HepG2 (cell line): Measurements from ENCODE around the gene BMPR1B. TPM values are rescaled to one million over a fixed set of nuclear protein-coding genes. Genes with fewer than 3 reads are reported as not detected.

Experiments used
- ATAC-seq: fragments of 200-7000 bp; cut with Tn5 transposase; 3 replicates; pipeline ENCODE4 v1.9.1; 2020; ENCODE audit warnings: mild to moderate bottlenecking, moderate library complexity
- BruUV-seq: library from RNA; stranded (reverse); fragments of 400-500 nt; replicated peaks from 2 replicates; lab custom pipeline; 2021; lab: Mats Ljungman, UMichigan
- CTCF ChIA-PET: fragments of 300-600 bp; formaldehyde crosslinking; extraction: SDS; loops from one replicate; lab custom pipeline; 2021; ENCODE audit warnings: low total read pairs, inconsistent platforms, low intra/inter-chr PET ratio; lab: Yijun Ruan, JAX
- POLR2A ChIA-PET: fragments of 350-600 bp; sonication (Branson Sonifier 250); formaldehyde crosslinking; loops from one replicate; lab custom pipeline; 2020; ENCODE audit warnings: antibody characterized with exemption, inconsistent platforms; lab: Yijun Ruan, JAX
- DNase-seq: peaks from one replicate; pipeline ENCODE4 v3.0.0-alpha.2; 2015; ENCODE audit warnings: low spot score
- FAIRE-seq: peaks from 3 replicates; lab custom pipeline; 2011; peaks lifted over from hg19 to GRCh38; lab: Jason Lieb, UNC
- H2AFZ ChIP-seq: one replicate; pipeline ENCODE4 v1.6.1; 2011; ENCODE audit warnings: low read length, inconsistent platforms
- H3K27ac ChIP-seq: fragments of 300-600 bp; 3 replicates; pipeline ENCODE4 v1.8.0; 2011; ENCODE audit warnings: mixed run types, mild to moderate bottlenecking, mixed read lengths, low read length, inconsistent platforms; ENCODE audit not compliant: insufficient read depth; ENCODE audit errors: extremely low read length
- H3K27me3 ChIP-seq, 2 experiments: fragments of 200-600 bp in 1 of 2; 2 replicates in 1 of 2; 3 replicates in 1 of 2; pipeline versions ENCODE4 v1.6.0 to v1.8.0; 2011; ENCODE audit warnings: low read length in 2 of 2, mild to moderate bottlenecking in 2 of 2, moderate library complexity in 2 of 2, inconsistent platforms in 1 of 2; ENCODE audit not compliant: insufficient read depth in 2 of 2, control insufficient read depth in 1 of 2
- H3K36me3 ChIP-seq, 2 experiments: fragments of 200-600 bp in 1 of 2; replicated peaks in 1 of 2; 2 replicates in 1 of 2; 3 replicates in 1 of 2; pipeline versions ENCODE4 v1.5.1 to v1.8.0; 2011; ENCODE audit warnings: low read length in 2 of 2, inconsistent platforms in 1 of 2; ENCODE audit not compliant: insufficient read depth in 2 of 2, control insufficient read depth in 1 of 2
- H3K4me1 ChIP-seq: 2 replicates; pipeline ENCODE4 v1.5.1; 2012; ENCODE audit warnings: low read length, inconsistent platforms; ENCODE audit not compliant: insufficient read depth
- H3K4me2 ChIP-seq: 2 replicates; pipeline ENCODE4 v1.6.0; 2011; ENCODE audit warnings: low read depth, low read length, inconsistent platforms
- H3K4me3 ChIP-seq, 3 experiments: fragments of 200-600 bp in 1 of 3; sonication (generic), shearing (Covaris generic) in 1 of 3; replicated peaks in 1 of 3; 2 replicates each; pipeline ENCODE4 v1.5.1; 2011 to 2016; ENCODE audit warnings: low read length in 3 of 3, inconsistent platforms in 2 of 3, low read depth in 2 of 3, mild to moderate bottlenecking in 2 of 3, control low read depth in 1 of 3, mixed read lengths in 1 of 3; ENCODE audit not compliant: insufficient read depth in 1 of 3
- H3K79me2 ChIP-seq: one replicate; pipeline ENCODE4 v1.6.1; 2011; ENCODE audit warnings: low read length, inconsistent platforms; ENCODE audit not compliant: insufficient read depth
- H3K9ac ChIP-seq: 2 replicates; pipeline ENCODE4 v1.6.0; 2011; ENCODE audit warnings: mild to moderate bottlenecking, low read depth, low read length, inconsistent platforms; ENCODE audit not compliant: insufficient read depth
- H3K9me3 ChIP-seq: 2 replicates; pipeline ENCODE4 v1.5.1; 2012; ENCODE audit warnings: mild to moderate bottlenecking, low read length
- H4K20me1 ChIP-seq: 2 replicates; pipeline ENCODE4 v1.6.0; 2011; ENCODE audit warnings: inconsistent platforms, mild to moderate bottlenecking, low read length, moderate library complexity; ENCODE audit not compliant: insufficient read depth
- FOXP1 ChIP-seq, 2 experiments: fragments of 450-650 bp in 1 of 2; IDR thresholded peaks; 2 replicates each; pipeline ENCODE4 v1.6.1; 2017 to 2018; ENCODE audit warnings: antibody characterized with exemption in 1 of 2
- JUNB ChIP-seq: sonication (generic); formaldehyde crosslinking; IDR thresholded peaks from 2 replicates; pipeline ENCODE4 v1.8.0; 2022; ENCODE audit warnings: missing genetic modification reagents, mild to moderate bottlenecking, borderline replicate concordance
- PAWR ChIP-seq: sonication (generic); formaldehyde crosslinking; IDR thresholded peaks from 2 replicates; pipeline ENCODE4 v1.4.0; 2020; ENCODE audit warnings: missing genetic modification reagents, mild to moderate bottlenecking, borderline replicate concordance
- RAD21 ChIP-seq: fragments of 450-650 bp; formaldehyde crosslinking; IDR thresholded peaks from 2 replicates; pipeline ENCODE4 v1.5.0; 2020; ENCODE audit warnings: mild to moderate bottlenecking
- ZBTB7A ChIP-seq: sonication (generic); formaldehyde crosslinking; IDR thresholded peaks from 2 replicates; pipeline ENCODE4 v1.8.0; 2022; ENCODE audit warnings: mild to moderate bottlenecking, missing genetic modification reagents
- ZNF12 ChIP-seq: sonication (generic); formaldehyde crosslinking; IDR thresholded peaks from 2 replicates; pipeline ENCODE4 v1.5.0; 2020; ENCODE audit warnings: missing genetic modification reagents
- ZNF17 ChIP-seq: sonication (generic); formaldehyde crosslinking; IDR thresholded peaks from 2 replicates; pipeline ENCODE4 v1.5.0; 2020; ENCODE audit warnings: mild to moderate bottlenecking, missing genetic modification reagents
- ZNF749 ChIP-seq: sonication (generic); formaldehyde crosslinking; IDR thresholded peaks from 2 replicates; pipeline ENCODE4 v1.8.0; 2022; ENCODE audit warnings: mild to moderate bottlenecking, missing genetic modification reagents, moderate library complexity, borderline replicate concordance
- ZNF788 ChIP-seq: sonication (generic); formaldehyde crosslinking; IDR thresholded peaks from 2 replicates; pipeline ENCODE4 v1.5.0; 2020; ENCODE audit warnings: mild to moderate bottlenecking, missing genetic modification reagents, borderline replicate concordance
- ZNF792 ChIP-seq: IDR thresholded peaks from 2 replicates; pipeline ENCODE4 v1.6.1; 2016
- WGBS: methylation state at CpG from one replicate; pipeline ENCODE4 v1.1.6; 2017; ENCODE audit warnings: low lambda C conversion rate; 5-methylcytosine and 5-hydroxymethylcytosine counted together
- in situ Hi-C: cut with HindIII; loops from 2 replicates; pipeline ENCODE4 v1.10.0; 2017; ENCODE audit warnings: low pct_unique_long_range_greater_than_20kb; ENCODE audit not compliant: extremely low pct_ligation_motif_present
- intact Hi-C: fragments of 100-400 bp; cut with micrococcal nuclease; formaldehyde crosslinking; loops from one replicate; pipeline ENCODE4 v1.10.0; 2022; ENCODE audit not compliant: unreplicated experiment
- polyA plus RNA-seq, 8 experiments: library from polyadenylated mRNA; depleted of rRNA in 3 of 8; stranded (reverse) in 7 of 8; unstranded in 1 of 8; fragments of >200 nt; fragmentation: Illumina TruSeq in 4 of 8; extraction: Trizol in 4 of 8; gene quantifications; 2 replicates each; pipeline versions ENCODE4 v1.2.1 to v1.2.3, GENCODE V29; 2011 to 2016; ENCODE audit warnings: low read depth in 4 of 8, missing spikeins in 1 of 8, mixed read lengths in 1 of 8; ENCODE audit not compliant: insufficient read depth in 1 of 8
- total RNA-seq, 5 experiments: library from RNA; depleted of rRNA; stranded (reverse); fragments of >200 nt; fragmentation: Illumina TruSeq; extraction: Trizol; gene quantifications; 2 replicates each; pipeline ENCODE4 v1.2.3, GENCODE V29; 2016; ENCODE audit warnings: low read depth in 1 of 5
- TF ChIP-seq, protein P1 (sequence below): sonication (generic); formaldehyde crosslinking; IDR thresholded peaks from 2 replicates; pipeline ENCODE4 v1.5.1; 2020; ENCODE audit warnings: missing genetic modification reagents, mild to moderate bottlenecking, borderline replicate concordance
- TF ChIP-seq, protein P2 (sequence below): IDR thresholded peaks from 2 replicates; pipeline ENCODE4 v1.6.1; 2012; ENCODE audit warnings: low read depth, low read length, improper control_type of control experiment

The BMPR1B gene
- total and polyA plus RNA-seq, 2 of the 13 experiments (the other 11 are each of a cell fraction or from before 2014, with no cell fraction given): 0.07 TPM; not detected in 1

DNA sequence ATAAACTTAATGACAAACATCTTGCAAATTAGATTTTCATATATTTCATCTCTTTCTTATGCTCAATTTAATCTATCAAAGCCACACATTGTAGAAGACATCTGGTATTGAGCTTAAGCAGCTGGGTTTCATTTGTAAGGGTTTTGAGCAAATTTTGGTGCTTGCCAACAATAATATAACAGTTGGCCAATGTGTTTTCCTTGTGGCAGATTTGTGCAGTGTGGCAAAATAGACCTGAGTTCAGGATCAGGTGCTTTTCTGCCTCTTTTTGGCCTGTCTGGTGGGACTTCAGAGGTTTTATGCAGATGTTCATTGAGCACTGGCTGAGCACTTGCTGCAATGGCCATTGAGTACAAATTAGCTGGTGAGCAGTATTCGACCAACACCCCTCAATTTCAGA, 301.9 kb downstream of the BMPR1B start:
- H3K9me3 ChIP-seq: no peaks in the 10 kb centered on the region
- H2AFZ ChIP-seq: no peak overlapping the region
- H3K9ac ChIP-seq: no peak overlapping the region
- TF ChIP-seq, protein P1, sequence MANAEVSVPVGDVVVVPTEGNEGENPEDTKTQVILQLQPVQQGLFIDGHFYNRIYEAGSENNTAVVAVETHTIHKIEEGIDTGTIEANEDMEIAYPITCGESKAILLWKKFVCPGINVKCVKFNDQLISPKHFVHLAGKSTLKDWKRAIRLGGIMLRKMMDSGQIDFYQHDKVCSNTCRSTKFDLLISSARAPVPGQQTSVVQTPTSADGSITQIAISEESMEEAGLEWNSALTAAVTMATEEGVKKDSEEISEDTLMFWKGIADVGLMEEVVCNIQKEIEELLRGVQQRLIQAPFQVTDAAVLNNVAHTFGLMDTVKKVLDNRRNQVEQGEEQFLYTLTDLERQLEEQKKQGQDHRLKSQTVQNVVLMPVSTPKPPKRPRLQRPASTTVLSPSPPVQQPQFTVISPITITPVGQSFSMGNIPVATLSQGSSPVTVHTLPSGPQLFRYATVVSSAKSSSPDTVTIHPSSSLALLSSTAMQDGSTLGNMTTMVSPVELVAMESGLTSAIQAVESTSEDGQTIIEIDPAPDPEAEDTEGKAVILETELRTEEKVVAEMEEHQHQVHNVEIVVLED (CRISPR knock-in tag): no peak
- TF ChIP-seq ZBTB7A (no peak), FOXP1 (IDR thresholded peaks at IDR 0.05) (no peak), FOXP1 (CRISPR knock-in tag; IDR thresholded peaks at IDR 0.05) (no peak), JUNB (no peak), ZNF788 (CRISPR knock-in tag) (no peak), ZNF17 (CRISPR knock-in tag) (no peak)
- no TSS peak for BruUV-seq
- H3K4me2 ChIP-seq: no peak overlapping the region
- H3K36me3 ChIP-seq: no peaks in the 10 kb centered on the region
- no peak overlapping the region for H3K27ac ChIP-seq
- H3K27me3 ChIP-seq: no peaks in the 10 kb centered on the region
- no peaks in the 10 kb centered on the region for H3K79me2 ChIP-seq
- FAIRE-seq (no peak), ATAC-seq (no peak), DNase-seq (no peak)
- H3K4me3 ChIP-seq: no peak overlapping the region
- H3K4me1 ChIP-seq: no peaks in the 10 kb centered on the region
- in situ Hi-C loops (no loop called here), intact Hi-C loops (no loop called here)
- POLR2A ChIA-PET: no interaction called here
- CTCF ChIA-PET: no interaction called here
- 0% methylated on average over 1 of the region's 1 CpG for WGBS
- no peaks in the 10 kb centered on the region for H4K20me1 ChIP-seq

DNA sequence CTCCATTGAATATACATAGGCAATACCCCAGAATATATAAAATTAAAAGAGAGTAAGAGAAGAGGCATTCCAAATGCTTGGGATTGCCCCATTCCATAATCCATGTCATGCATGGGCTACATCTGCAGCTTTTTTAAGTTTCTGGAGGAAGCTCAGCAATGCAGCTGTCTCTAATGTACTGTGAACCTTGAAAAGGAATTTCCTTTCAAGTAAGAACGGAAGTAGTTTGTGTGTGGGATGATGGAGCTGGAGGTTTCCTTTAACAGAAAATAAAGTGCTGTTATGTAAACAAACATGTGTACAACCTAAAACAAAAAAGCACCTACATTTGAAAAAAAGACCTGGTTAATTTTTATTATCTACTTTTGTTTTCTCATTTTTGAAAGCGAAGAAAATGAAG, 303.5 kb downstream of the BMPR1B start:
- no peak for ATAC-seq
- Histone ChIP-seq H3K4me3 (no peak overlapping the region), H3K4me2 (no peak overlapping the region), H3K27me3 (no peaks in the 10 kb centered on the region), H3K9me3 (no peaks in the 10 kb centered on the region), H3K36me3 (no peaks in the 10 kb centered on the region), H3K27ac (no peak overlapping the region), H3K4me1 (no peaks in the 10 kb centered on the region), H3K79me2 (no peaks in the 10 kb centered on the region), H4K20me1 (no peaks in the 10 kb centered on the region), H3K9ac (no peak overlapping the region), H2AFZ (no peak overlapping the region)
- intact Hi-C loops: no loop called here
- in situ Hi-C loops: no loop called here
- TF ChIP-seq, protein P2, sequence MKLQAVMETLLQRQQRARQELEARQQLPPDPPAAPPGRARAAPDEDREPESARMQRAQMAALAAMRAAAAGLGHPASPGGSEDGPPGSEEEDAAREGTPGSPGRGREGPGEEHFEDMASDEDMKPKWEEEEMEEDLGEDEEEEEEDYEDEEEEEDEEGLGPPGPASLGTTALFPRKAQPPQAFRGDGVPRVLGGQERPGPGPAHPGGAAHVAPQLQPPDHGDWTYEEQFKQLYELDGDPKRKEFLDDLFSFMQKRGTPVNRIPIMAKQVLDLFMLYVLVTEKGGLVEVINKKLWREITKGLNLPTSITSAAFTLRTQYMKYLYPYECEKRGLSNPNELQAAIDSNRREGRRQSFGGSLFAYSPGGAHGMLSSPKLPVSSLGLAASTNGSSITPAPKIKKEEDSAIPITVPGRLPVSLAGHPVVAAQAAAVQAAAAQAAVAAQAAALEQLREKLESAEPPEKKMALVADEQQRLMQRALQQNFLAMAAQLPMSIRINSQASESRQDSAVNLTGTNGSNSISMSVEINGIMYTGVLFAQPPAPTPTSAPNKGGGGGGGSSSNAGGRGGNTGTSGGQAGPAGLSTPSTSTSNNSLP: no peak
- TF ChIP-seq PAWR (CRISPR knock-in tag): no peak
- no peak for TF ChIP-seq ZNF749 (CRISPR knock-in tag)
- TF ChIP-seq ZNF792 (CRISPR knock-in tag): no peak
- TF ChIP-seq ZNF12 (CRISPR knock-in tag): no peak
- no peak for TF ChIP-seq RAD21 (CRISPR knock-in tag)
- WGBS: 0% methylated on average over 2 of the region's 2 CpGs
- FAIRE-seq: no peak
- DNase-seq: no peak
- ChIA-PET CTCF (no interaction called here), POLR2A (no interaction called here)
- BruUV-seq: no TSS peak
